LNCAP (cell line): ENCODE measurements around the gene AKT1.

Source experiments
- CTCF ChIP-seq: fragments of 450-650 bp; IDR thresholded peaks from 2 replicates; pipeline ENCODE4 v1.5.1; 2017; ENCODE audit warnings: mild to moderate bottlenecking

AKT1 gene

GRCh38 chr14:104766863-104767633, 28.5 kb downstream of the AKT1 start:
- TF ChIP-seq CTCF: no peak

DNA sequence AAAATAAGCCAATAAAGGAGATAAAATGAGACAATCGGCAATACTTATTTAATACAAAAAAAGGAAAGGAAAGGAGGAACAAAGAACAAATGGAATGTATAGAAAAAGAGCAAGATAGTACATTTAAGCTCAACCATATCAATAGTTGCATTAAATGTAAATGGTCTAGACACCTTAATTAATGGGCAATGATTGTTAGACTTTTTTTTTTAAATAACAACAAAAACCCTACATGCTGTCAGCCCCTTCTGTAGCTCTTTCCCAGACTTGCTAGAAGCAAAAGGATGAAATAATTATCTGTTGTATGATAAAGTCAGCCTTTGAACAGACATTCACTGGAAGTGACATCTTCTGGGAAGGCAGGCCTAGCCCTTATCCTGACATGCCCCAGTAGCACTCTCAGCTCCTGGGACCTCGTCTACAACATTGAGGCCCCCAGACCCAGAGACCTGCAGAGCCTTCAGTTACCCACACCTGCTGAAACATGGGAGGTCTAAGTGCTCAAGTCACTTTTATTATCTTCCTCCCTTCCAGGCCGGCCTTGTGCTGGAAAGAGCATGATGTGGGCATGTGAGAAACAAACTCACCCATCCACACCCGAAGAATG, 29.2 kb downstream of the AKT1 start:
- no peak for TF ChIP-seq CTCF

DNA sequence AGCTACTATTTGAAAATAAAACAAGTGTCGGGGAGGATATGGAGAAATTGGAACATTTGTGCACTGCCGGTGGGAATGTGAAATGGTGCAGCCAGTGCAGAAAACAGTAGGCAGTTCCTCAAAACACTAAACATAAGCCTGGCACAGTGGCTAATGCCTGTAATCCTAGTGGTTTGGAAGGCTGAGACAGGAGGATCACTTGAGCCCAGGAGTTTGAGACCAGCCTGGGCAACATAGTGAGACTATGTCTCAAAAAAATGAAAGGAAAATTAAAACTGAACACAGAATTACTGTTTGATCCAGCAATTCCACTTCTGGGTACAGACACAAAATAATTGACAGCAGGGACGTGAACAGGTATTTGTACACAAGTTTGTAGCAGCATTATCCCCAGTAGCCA, 30.0 kb downstream of the AKT1 start:
- TF ChIP-seq CTCF: no peak

DNA sequence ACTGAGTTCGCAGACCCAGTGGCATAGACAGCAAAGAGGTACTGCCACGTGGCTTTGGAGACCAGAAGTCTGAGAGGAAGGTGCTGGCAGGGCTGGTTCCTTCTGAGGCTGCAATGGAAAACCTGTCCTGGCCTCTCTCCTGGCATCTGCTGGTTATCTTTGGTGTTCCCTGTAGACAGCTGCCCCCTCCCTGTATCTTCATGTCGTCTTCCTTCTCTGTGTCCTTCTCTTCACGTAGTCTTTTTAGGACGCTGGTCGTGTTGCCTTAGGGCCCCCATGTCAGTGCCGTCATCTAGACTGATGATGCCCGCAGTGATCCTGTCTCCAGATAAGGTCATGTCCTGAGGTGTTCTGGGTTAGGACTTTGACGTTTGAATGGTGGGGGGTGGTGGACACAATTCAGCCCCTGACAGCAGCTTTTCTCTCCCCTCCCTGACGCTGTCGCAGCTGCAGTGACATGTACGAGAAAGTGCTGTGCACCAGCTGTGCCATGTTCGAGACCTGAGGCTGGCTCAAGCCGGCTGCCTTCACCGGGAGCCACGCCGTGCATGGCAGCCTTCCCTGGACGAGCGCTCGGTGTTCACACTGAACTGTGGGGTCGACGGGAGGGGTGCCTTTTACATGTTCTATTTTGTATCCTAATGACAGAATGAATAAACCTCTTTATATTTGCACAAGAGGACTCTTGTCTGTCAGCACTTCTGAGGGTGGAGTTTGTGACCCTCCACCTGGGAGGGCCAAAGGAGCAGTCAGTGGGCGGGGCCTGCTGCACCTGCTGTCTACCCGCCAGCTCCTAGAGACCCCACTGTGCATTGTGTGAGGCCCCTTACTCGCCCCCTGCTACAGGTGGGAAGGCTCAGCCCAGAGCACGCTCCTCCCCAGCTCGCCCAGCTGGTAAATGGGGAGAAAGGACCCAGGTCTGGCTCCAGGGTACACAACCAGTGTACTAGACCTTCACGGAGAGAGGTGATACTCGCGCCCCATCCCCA, 36.3 kb downstream of the AKT1 start:
- TF ChIP-seq CTCF: no peak

DNA sequence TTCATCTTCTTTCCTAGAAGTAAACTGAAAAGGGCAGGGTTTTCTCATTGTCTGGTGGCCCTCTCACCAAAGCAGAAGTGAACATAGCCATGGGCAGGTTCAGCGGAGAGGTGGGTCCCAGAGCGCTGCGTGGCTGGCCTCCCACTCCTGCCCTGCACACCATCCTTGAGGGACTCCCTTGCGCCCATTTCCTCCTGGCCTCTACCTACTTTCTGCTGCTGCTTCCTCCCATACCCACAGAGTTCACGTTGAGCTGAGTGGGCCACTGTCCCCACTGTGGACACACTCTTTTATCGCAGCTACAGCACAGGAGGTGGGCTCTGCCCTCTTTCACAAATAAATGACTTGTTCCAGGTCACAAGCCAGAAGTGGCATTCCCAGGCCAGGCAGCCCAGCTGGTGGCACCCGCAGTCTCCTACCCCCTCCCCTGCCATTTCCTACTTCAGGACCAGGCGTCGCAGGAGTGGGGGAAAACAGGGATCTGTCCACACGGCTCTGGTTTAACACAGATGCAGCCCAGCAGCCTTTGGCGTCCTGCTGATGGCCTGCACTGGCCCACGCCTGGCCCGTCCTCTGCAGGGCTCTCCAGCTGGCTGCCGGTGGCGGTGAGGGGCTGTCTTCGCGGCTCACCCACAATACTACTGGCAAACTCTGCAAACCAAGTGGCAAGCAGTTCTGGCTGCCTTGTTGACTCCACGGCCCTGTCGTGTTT, 37.7 kb downstream of the AKT1 start:
- no peak for TF ChIP-seq CTCF

- TF ChIP-seq CTCF: no peak
These were observed 38.3 kb downstream of the AKT1 start for GRCh38 chr14:104757238-104757585.
